Stimulated activated CD8-positive, alpha-beta memory T cell treated with anti-CD3 and anti-CD28 coated beads, Interleukin-15, amount 100 ng/mL, for 1 hour (primary cell): ENCODE measurements around the gene TMEM37.

ENCODE experiments used
- DNase-seq: peaks from one replicate; pipeline ENCODE4 v3.0.0-alpha.2; 2020; ENCODE audit warnings: low read depth

TMEM37 gene

DNA sequence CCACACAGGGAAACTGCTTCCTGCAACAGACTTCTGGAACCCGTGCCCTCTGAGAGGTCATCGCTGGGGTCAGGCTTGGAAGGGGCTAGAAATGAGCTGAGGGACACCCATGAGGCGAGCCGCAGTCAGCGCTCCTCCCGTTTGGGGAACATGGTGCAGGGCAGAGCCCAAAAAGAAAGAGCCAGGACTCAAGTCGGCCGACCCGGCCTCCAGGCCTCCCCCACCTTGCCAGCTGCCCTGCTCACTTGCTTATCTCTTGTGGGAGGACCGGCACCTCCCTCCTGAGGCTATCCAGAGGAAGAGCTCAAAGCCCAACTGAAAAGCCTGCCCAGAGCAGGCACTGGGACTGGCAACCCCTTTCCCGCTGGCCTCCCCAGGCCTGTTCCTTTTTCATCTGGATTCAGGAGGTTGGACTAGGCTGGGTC, 49.1 kb downstream of the TMEM37 start:
- DNase-seq = no peak

DNA sequence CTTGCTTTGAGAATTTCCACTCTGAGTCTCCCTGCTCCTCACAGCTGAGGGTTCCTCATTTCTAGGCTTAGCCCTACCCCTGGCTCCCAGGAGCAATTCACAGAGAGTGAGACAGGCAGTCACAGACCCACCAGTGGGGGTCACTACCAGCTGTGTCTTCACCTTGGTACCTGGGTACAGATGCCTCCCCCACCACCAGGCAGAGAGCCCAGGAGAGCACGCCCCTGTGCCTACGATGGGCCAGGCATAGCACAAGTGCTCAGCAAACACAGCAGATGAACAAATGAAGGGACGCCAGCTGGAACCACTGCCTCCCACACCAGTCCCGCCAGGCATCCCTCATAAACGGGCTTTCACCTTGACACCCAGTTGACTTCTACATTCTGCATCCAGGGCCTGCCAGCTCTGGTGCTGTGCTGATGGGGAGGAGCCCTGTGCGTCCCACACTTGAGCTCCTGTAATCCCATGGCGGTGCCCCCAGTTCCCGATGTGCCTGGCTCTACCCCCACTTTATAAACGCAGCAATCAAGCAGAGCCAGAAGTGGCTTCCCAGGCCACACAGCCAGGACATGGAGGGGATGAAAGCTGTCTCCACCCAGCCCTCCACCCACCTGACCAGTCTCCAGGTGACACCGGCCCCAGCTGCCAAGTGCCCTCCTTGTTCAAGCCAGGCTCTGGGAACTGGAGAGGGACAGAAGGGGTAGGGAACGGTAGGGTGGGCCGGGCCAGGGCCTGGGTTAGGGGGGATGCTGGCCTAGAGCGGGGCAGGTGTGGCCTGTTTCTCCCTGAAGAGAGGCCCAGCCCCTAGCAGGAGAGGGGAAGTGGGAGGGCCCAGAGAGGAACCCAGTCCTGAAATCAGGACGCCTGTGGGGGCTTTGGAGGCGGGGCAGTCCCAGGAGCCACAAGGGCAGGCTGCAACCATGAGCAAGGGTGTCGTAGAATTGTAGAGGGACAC, 50.1 kb downstream of the TMEM37 start:
- DNase-seq = no peak

DNA sequence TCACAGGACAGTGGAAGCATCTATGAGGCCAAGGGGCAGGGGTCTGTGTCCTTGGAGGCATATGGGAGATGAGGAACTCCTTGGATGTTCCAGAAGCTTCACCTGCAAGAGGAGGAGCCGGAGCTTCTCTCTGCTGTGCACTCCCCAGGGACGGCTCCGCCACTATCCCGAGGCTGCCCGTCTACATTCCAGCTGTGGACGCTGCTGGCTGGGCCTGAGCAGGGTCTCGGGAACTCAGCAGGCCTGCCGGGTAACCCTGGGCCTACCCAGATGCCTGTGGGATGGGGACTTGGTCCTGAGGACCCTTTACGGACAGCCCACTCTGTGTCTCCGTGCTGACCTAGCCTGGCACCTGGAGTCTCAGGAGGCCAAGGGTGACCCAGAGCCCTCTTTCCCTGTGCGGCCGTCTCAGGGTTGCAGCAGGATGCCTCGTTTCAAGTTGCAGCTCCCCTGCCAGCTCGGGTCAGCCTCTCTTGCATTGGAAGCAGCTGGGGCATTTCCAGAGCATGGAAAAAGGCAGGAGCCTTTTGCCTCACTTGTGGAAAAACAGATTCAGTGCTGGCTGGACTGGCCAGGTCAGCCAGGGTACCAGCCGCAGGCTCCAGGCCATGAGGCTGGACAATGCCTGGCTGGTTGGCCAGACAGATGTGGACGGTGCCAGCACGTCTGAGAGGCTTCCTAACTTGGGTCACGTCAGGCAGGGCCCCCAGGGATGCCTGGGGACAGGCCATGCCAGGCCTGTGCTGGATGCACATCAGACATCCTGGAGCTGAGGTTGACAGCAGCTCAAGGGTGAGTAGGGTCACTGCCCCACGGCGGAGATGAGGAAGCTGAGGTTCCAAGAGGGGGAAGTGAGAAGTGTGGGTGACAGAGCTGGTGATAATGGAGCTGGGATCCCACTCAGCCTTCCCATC, 51.1 kb downstream of the TMEM37 start:
- no peak for DNase-seq

DNA sequence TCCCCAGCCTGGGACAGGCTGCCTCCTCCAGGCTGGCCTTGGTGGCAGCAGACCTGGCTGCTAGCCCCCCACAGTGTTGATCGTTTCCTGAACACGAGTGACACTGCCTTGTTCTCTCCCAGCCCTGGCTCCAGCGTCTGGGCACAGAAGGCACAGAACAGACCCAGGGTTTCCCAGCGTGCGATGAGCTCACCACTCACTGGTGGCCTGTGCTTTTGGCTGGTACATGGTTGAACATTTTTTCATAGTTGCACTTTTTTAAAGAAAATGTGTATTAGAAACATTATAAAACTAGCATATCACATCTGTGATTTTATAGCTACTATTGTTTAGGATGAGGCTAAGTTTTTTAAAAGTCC, 51.7 kb downstream of the TMEM37 start:
- DNase-seq = no peak

DNA sequence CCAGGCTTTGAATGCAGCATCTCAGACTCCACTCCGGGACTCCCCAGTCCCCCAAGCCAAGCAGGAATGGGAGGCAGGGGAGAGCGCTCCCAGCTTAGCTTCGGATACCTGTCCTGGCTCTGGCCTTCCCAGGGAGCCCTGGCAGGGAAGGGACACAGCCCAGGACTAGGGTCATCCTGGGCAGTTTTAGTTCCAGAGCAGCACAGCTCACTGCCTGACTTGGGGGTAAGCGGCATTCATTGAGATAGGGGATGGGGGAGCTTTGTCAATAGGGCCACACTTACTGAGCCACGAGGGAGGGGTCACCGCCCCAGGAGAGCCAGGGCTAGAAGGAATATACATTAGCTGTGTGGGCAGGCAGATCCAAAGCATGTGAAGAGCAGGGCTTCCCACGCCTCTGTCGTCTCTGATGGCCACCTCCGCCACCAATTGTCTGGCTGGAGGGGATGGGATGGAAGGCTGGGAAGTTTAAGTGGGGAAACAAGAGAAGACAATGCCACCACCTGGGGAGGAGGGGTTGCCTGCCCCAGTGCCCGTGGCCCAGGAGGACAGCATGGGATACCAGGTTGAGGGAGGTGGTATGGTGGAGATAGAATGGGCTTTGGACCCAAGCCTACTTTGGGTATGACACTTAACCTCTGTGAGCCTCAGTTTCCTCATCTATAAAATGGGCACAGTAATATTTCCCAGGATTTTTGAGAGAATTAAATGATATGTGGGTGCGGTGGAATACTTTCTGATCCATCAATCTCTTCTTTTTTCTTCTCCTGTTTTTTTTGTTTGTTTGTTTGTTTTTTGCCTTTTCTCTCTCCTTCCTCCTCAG, 52.5 kb downstream of the TMEM37 start:
- no peak for DNase-seq

DNA sequence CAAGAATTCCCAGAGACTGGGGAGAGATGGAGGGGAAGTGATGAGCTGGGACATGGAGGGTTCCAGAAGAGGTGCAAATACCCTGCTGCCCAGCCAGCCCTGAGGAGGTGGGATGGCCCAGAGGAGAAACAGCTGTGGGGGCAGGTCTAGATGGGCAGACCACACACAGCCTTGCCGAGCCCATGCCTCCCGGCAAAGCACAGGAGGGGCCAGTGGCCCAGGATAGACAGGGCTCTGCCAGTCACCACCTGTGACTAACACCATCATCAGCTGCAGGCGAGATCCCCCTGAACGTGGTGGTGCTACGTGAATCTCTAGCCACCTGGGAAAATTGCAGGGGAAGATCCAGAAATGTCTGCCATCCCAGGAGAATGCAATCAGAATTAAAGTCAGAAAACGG, 53.2 kb downstream of the TMEM37 start:
- DNase-seq = no peak

DNA sequence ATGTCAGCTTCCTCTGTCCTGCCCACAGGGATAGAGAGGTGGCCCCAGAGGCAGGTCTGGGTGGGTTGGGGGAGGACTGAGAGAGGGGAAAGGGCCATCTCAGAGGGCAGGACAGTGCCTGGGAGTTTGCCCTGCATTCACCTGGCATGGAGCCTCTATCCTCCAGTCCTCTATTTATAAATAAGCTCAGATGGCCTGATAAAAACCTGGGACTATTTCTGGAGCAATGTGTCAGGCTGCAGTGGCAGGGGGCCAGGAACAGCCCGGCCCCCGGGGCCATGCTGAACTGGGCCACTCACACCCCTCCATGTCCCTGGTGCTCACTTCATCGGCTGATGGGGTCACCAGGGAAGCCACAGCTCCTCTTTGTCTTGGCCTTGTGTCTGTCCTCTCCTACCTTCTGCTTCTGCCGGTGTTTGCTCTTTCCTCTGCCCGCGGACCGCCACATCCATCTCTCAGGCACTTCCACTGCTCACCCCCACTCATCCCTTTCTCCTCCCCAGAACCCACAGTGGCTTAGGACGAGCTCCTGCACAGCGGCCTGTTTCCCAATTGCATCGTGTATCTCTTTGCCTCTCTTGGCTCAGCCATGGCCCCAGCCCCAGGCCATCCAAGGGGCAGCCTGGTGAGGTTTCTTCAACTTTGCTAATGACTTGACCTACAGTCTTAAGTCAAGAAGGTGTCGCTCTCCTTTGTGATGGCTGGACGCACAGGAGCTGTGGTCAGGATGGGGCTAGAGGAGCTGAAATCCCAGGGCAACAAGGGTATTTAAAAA, 53.9 kb downstream of the TMEM37 start:
- DNase-seq = no peak

DNA sequence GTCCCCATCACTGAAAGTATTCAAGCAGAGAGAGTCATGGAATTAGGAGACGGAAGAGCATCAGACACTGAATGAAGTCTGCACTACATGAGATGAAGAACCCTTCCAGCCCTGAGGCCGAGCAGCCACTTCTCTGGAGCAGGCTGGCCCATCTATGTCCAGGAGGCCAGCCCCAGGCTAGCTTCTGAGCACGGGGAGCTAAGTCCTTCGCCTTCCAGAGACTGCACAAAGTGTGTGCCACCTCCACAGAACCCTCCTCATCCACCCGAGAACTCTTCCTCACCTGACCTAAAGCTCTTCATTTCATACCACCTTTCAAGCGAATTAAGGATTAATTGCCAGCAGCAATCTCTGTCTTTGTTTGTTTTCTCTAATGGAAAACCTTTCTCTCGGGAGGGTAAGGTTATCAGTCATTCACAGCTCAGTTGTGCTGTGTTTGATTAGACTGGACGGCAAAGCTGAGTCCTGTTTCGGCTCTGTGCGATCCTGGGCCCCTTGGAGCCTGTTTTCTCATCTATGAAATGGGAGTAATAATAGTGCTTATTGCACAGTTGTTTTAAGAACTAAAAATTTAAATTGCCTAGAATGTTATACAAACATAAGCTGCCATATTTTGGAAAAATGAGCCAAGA, 54.7 kb downstream of the TMEM37 start:
- no peak for DNase-seq

DNA sequence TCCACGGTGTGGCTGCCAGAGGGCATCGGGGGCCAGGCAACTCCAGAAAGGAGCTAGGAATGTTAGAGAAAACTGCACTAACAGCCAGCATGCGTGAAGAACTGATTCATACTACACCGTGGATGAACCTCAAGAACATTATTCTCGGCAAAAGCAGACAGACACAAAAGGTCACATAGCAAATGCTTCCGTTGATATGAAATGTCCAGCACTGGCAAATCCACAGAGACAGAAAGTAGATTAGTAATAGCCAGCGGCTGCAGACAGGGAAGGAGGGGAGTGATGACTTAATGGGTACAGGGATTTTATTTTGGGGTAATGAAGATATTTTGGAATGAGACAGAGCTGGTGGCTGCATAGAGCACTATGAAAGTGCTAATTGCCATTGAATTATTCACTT, 55.2 kb downstream of the TMEM37 start:
- DNase-seq = no peak

DNA sequence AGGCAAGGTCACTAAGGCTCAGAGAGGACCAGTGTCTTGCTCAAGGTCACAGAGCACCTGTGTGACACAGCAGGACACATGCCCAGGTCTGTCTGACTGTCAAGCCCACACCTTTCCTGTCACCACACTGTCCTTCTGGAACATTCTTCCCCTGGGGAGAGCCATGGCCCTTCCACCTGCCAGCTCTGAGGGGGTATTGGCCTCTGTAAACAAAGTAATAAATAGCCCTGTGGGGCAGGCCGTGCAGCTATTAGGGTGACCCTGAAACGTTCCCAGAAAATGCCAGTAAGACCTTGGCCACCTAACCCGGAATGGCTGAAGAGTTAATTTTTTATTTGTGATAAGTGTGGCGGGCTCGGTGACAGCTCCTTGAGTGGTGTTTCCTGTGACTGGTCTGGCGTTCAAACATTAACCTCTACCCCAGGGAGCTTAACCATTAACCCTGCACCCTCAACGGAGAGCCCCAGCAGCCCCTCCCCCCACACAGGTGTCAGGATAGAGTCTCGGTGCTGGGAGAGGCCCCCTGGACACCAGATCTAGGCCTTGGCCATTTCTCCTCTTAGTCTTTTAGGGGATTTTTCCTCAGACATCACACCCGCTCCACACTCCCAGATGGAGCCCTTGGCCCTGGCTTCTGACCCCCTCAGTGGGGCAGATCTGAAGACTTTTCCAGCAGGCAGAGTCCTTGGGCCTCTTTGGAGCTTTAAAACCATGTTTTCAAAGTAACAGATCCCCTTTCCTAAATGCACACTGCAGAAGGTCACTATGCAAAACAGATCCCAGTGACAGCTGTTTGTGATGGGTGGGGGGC, 56.0 kb downstream of the TMEM37 start:
- DNase-seq = no peak
